Umbilical cord (tissue), 2 donors: ENCODE data around the gene SLC5A9. TPM values are rescaled to one million over a fixed set of nuclear protein-coding genes. Genes with fewer than 3 reads are reported as not detected.
"Not testable (repeated sequence)": the region's sequence is repeated elsewhere in the genome, so short reads cannot be mapped to it uniquely, and the experiment has no call there.

Experiments
- DNase-seq: peaks from one replicate; pipeline ENCODE4 v3.0.0-alpha.2; 2015; ENCODE audit warnings: low spot score
- total RNA-seq: library from RNA; depleted of rRNA; stranded (reverse); fragments of >200 nt; gene quantifications from one replicate; pipeline ENCODE4 v1.2.3, GENCODE V29; 2014; ENCODE audit warnings: low replicate concordance; ENCODE audit not compliant: insufficient read depth

Gene SLC5A9
- 1.9 TPM for total RNA-seq

DNA sequence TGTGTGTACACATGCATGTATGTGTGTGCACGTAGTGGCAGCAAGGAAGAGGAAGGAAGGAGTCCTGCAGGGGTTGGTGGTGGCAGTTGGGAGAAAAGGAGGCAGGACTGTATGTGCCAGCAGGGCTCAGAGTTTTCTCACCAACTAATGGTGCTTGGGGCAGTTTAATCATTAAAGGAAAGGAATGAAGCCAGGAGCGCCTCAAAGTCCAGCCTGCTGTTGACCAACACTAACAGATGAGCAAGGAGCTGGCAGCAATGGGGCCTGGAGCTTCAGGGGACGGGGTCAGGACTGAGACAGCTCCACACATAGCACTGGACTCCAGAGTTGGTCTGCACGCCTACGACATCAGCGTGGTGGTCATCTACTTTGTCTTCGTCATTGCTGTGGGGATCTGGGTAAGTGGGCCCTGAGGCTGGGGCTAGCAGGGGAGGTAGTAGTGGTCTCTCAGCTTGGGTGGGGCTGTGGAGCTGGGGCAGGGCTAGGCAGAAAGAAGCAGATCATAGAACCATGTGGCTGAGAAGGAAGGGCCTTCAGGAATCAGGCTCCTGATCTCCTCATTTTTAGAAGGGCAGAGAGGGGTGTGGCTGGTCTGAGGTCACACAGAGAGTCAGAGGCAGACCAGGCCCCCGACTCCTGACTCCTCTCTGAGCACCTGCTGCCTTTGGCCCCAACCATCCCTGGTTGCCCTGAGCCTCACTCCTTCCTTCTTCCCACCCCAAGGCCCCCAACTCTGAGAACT is at the start of gene SLC5A9:
TSS of gene SLC5A9 (plus strand) at position 216 of the 742 bp plus-strand sequence. CDS start at position 237, 21 bp downstream.
- no peak for DNase-seq

DNA sequence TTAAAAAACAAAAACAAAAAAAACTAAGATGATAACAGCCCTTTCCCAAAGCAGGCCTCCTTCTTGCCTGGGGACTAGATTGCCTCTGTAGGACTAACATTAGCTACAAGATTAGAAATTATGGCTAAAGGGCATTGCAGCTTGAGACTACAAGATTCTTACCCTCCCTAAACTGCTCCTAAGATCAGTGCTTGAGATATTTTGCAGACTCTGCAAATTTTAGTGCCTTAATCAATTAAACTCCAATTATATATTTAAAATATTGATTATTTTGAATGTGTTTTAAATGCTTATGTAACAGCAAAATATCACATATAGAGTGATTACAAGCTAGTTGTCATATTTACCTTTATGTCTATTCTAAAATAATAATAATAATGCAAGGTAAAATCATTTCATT is 47.4 kb upstream of the SLC5A9 start:
- no peak for DNase-seq

DNA sequence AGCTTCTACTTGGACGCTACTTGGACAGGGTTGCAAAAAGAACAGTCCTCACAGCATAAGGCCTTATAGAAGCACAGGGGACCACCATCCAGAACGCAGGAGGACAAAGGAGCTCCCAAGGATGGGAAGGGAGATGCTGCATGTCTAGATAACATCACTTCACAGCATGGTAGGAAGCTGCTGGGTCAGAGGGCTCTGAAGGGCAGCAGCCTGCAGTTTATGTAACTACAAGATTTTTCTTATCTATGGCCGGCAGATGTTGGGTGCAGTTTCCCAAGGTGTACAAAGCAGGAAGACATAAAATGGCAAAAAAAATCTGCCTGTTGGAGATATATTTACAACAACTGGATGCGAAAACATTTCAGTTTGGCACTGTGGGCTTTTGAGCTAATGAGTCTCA is 45.3 kb upstream of the SLC5A9 start:
- no peak for DNase-seq

DNA sequence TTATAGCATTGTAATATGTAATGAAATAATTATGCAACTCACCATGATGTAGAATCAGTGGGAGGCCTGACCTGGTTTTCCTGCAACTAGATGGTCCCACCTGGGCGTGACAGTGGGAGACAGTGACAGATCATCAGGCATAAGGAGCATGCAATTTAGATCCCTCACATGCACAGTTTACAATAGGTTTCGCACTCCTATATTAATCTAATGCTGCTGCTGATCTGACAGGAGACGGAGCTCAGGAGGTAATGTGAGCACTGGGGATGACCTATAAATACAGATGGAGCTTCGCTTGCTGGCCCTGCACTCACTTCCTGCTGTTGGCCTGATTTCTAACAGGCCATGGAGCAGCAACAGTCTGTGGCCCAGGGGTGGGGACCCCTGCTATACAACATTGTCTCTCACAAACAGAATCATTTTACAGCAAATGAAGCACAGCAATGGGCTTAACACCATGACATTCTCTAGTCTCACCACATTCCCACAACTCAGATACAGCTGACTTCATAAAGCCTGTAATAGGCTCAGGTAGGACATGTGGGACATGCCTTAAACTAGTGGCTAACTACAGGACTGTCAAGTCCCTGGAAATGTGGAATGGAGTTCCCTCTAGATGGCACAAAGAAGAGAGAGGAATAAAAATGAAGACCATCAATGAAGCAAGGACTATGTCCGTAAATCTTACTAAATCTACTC is 40.7 kb upstream of the SLC5A9 start:
- DNase-seq, result no peak

DNA sequence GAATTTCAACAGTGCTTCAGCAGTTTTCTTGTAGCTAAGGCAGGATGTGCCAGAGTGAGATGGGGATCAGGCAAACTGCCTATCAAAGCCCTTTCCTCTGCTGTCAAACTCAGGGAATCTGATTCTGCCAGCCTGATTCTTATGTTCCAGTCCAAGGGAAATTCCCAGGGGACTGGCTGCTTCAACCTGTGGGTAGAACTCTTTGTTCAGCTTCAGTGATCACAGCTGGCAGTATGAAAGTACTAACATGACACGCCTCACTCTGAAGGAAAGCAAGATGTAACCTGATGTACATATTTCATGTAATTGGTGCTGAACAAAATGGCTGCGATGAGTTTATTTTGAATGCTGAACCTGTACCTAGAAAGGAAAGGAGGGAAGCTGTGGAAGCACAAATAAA is 40.1 kb upstream of the SLC5A9 start:
- DNase-seq, result no peak

DNA sequence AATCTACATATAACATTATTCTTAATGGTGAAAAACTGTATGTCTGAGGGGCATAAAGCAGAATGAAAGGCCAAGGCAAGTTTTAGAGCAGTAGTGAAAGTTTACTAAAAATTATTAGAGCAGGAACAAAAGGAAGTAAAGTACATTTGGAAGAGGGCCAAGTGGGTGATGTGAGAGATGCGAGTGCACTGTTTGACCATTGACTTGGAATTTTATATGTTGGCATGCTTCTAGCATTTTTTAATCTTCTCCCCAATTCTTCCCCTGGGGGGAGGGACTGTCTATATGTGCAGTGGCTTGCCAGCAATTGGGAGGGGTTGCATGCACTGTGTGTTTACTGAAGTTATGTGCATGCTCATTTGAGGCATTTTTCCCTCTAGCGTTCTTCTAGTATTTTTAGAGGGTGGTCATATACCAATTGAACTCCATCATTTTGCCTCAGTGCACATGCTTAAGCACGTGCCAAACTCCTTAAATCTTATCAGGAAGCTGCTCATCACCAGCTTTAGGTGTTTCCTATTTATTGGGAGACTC is 36.1 kb upstream of the SLC5A9 start:
- DNase-seq, result no peak

DNA sequence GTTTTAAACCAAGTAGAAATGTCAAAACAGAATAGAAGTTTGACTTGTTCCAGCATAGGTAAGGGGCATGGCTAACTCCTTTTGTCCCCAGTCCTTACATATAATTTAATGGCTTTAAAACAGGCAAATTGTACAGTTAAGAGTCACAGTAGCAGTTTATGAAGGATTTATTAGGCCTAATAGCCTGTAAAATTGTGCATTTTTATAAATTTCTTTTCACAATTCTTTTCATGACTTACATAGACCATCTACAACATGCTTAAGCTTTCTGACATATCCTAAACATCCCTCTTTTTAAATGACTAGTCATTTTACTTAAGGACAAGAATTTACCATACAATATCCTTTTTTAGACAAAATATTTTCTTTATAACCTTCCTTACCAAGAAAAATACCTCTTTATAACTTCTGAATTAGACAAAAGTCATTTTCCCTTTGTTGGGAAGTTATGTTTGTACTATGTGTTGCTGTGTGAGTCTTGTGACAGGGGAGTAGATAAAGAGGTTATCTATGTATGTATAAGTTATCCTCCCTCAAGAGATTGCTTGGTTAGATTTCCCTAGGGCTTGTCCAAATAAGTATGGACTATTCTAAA is 34.5 kb upstream of the SLC5A9 start:
- no peak for DNase-seq

DNA sequence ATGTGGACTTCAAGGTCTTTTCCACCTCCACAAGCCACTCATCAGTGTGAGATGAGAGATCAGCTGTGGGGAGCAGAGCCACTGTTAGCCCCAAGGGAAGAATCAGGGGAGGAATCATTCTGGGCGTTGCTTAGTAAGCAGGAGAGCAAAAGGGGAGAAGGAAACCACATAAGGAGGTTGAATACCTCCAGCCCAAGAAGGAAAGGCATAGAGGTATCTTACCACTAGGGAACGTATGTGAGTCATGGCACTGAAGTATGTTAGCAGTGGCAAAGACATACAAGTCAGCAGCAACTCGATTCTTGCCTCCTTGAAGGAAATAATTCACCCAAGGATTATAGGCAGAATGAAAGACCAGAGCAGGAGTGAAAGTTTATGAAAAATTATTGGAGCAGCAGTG is 31.6 kb upstream of the SLC5A9 start:
- DNase-seq, result no peak

DNA sequence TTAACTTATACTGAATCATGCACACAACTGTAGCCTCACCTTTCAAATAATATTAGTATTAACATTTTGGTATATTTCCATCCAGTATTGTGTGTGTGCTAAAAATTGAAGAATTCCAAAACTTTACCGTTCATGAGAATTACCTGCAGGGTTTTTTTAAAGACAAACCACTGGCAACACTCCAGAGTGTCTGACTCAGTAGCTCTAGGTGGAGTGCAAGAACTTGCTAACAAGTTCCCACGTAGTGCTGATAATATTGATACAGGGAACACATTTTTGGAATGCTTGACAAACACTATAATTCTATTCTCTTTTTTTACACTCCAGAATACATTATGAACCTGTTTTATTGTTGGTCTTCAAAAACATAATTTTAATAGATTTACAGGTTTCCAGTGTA is 27.7 kb upstream of the SLC5A9 start:
- no peak for DNase-seq

DNA sequence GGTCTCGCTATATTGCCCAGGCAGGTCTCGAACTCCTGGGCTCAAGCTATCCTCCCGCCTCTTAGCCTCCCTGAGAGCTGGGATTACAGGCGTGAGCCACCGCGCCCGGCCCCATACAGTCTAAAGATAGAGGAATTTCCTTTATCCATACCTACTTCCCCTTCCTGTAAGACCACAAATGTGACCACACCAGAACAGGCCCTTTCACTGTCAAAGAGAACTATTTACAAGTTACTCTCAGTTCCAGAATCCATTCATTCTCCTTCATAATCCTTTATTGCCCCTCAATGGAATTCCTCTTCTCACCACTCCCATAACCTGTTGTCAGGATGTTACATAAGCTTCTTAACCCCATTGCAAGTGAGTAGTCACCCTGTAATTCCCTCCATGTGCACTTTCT is 26.3 kb upstream of the SLC5A9 start:
- no peak for DNase-seq

DNA sequence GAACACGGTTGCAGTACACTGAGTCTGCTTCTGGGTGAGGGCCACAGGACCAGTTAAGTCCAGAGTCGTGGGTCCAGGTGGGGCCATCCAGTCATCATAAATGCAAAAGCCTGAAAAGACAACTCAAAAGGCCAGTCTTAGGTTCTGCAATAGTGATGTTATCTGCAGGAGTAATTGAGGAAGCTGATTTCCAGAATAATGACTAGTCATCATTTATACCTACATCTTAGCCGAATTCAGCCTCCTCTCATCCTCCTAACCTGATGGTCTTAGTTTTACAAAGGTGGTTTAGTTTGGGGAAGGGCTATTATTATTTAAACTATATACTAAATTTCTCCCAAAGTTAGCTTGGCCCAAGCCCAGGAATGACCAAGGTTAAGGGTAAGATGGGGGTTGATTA is 23.5 kb upstream of the SLC5A9 start:
- no peak for DNase-seq

DNA sequence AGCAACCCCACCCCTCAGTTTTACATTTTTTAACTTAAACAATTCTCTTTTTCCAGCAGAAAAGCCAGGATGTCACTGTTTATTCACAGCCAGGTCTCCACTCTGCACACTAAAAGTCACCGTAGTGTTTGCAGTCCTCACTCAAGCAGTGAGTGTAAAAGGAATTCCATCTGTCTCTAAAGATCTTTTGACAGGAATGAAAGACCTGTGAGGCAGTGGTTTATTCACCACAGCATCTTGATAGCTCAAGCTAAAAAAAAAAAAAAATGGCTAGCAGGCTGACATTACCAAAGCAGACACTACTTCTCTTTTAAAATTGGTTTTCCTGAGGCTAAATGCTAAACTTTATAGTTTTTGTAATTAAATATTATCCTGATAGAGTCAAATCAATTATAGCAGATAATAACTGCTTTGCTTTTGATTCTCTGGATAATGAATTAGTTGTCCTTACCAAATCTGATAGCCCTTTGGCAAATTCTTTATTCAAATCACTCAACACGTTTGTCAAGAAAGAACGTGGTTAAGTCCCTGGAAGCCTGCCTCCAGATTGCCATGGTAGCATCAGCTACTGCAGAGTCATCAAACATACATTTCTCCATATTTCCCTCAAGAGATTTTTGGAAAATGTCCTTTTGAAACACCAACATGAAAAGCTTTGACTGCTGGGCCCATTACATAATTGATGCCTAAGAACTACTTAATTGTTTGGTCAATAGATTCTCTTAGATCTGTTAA is 22.2 kb upstream of the SLC5A9 start:
- DNase-seq, result no peak

DNA sequence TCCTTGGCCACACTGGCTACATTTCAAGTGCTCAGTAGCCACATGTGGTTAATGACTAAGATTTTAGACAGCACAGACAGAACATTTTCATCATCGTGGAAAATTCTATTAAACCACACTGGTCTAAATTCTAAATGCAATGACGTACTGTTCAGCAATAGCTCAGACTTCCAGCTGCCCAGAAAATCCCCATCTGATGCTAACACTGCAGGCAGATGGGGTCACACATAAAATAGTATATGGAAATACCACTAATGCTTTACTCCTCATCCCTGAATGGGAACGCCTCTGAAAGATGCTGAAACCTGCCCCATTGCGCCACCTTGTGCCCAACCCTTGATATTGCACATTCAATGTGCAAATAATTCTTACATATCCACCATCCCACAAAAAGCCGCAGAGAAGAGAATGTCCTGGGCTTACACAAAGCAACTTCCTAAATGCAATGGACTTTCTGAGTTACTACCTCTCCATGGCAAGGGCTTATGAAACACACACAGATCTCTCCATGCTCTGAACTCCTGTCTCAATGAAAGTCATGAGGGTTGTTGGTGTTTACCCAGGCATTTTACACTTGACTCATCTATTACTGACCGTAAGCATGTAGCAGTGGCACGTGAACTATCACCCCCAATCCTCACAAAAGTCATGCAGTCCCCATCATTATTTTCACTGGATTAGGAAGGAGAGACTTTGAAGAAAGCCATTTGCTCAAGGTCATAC is 20.3 kb upstream of the SLC5A9 start:
- peak; percentile 93 for DNase-seq

DNA sequence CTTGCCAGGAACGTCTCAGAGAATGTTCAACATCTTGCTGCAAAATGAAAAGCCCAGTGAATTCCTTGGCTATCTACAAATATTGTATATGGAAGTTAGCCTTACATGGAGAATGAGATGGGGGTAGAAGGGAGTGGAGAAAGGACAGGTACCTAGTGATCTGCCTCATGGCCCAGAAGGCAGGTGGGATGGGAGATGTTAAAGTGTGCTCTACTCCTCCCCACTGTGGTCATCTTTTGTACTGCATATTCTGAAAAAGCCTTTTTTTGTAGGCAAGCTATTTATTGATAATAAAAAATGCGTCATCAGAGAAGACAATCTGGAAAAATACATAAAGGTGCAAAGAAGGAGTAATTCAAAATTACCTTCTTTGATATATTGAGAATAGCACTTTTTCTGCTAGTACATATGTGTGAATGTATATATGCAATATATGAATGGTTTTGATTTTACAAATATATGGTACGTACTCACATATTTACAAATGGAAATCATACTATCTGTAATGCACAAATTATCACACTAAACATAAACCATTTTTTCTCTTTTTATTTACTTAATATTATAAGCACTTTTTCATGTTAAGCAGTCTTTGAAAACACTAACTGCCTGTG is 19.1 kb upstream of the SLC5A9 start:
- peak; percentile 19 for DNase-seq

DNA sequence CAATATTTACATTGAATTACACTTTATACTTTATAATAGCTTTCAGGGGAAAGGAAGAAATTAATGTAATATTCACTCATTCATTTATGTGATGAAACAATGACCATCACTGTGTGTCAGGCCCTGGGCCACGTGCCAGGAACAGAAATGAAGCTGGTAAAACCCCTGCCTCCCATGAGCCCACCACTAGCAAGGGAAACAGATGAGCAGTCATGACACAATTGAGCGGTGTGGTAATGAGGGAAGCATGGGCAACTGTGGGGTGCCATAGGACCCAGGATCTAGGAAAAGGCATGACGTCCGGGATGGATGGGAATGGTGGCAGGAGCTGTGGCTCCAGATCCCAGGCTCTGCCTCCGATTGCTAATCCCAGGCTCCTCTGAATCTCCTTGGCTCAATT is 17.0 kb upstream of the SLC5A9 start:
- no peak for DNase-seq

DNA sequence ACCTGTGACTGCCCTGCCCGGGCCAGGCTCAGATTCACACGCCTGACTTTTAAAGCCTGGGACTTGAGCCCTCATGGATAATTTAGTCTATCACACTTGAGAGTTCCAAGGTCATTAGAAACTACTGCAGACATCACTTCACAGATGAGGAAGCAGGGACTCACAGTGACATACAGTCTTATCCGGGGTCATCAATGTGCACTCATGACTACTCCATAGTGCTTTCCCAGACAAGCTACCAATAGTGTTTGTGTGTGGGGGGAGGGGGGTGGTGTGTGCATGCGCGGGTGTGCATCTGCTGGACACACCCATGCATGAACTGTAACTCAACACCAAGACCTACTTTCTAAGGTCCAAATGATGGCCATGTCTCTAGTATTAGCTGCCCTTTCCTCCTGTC is 16.1 kb upstream of the SLC5A9 start:
- no peak for DNase-seq

DNA sequence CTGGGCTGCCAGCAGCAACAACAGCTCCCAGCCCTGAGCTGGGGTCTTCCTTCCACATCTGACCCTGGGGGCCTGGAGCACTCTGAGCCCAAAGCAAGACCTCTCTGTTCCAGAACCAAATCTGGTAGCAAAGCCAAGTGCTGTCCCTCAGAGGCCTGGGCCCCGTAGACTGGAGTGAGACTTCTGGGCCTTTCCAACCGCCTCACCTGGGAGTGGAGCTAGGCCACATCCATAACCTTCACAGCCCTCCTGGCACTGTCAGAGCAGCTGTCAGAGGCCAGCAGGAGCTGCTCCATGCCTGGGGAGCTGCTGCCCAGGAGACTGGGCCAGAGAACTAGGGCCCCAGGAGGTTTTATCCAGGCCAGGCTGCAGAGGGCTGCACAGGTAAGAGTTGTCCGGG is 15.4 kb upstream of the SLC5A9 start:
- DNase-seq, result no peak

DNA sequence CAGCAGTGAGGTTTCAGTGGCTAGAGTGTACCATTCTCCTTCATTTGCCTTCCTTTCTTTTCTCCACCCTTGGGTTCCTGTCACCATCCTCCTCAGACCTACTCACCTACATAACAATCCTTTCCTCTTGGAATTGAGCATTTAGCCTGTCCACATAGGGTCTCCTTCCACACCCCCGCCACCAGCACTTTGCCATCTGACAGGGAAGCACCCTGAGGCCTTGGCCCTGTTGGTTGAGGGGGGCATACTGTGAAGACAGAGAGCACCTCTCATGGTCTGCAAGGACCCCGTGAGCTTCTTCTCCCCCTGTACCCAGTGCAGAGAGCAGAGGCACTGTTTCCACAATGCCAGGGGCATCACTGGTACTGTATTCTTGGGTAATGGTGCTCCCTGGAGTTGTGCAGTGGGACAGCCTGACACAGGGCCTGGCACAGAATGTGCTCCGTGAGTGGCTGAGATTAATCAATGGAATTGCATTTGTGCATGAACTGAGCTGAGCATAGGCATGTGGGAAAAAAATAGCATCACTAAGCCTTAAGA is 14.9 kb upstream of the SLC5A9 start:
- DNase-seq, result no peak

DNA sequence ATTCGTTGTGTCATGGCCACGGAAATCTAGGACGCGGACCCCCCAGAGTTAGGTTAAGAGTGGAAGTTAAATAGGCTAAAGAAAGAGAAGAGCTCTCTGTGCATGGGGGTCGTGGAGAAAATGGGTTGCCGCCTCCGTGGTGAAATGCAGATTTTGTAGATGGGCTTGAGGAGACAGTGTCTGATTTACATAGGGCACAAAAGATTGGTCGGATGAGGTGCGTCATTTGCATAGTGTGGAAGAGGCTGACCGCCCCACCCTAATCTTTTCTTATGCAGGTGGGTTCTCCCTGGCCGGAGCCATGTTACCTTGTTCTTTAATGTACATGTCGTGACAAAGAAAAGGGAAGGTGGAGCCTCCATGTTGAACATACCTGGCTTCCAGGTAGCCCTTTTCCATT is 14.3 kb upstream of the SLC5A9 start:
- DNase-seq, result no peak

DNA sequence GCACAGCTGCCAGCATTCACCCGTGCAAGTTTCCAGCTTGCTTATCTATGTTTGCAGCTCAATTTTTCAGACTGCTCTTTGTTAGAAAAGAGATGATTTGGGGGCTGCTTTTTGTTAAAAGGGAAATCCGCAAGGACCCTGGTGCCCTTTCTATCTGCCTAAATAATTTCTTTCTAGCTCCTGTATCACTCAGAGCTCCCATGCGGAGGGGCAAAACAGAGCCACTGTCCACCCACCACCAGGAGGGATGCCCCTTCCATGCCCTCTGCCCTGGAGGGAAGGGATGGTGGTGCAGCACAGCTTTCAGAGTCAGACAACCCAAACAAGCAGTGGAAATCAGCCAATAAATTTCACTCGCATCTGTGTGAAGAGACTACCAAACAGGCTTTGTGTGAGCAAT is 13.9 kb upstream of the SLC5A9 start:
- DNase-seq, result no peak

DNA sequence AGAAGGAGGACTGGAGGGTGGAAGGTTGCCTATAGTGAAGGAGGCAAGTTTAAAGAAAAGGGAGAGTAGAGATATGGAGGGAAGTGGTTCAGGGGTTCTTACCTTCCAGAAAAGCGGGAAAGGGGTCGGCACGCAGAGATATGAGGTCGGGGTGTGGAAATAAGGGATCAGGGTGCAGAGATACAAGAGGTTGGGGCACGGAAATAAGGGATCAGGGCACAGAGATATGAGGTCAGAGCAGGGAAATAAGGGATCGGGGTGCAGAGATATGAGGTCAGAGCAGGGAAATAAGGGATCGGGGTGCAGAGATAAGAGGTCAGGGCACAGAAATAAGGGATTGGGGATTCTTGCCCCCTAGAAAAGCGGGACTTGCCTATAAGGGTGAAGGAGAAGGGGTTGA is 9.1 kb upstream of the SLC5A9 start:
- DNase-seq, result not testable (repeated sequence)
